Fibroblast of mammary gland (primary cell): Measurements from ENCODE around the gene EPB41L1.

ENCODE experiments used
- DNase-seq: peaks from one replicate; pipeline ENCODE4 v3.0.0-alpha.2; 2010; ENCODE audit warnings: low read depth
- H3K4me3 ChIP-seq: 2 replicates; pipeline ENCODE4 v1.5.1; 2011; ENCODE audit warnings: low read depth, mild to moderate bottlenecking, low read length, moderate library complexity; ENCODE audit not compliant: control insufficient read depth
- TF ChIP-seq, protein P1 (sequence below): conservative IDR thresholded peaks from 2 replicates; pipeline ENCODE4 v1.5.1; 2011; ENCODE audit warnings: low read depth, low read length, inconsistent platforms; ENCODE audit not compliant: control insufficient read depth, insufficient read depth

Gene EPB41L1

DNA sequence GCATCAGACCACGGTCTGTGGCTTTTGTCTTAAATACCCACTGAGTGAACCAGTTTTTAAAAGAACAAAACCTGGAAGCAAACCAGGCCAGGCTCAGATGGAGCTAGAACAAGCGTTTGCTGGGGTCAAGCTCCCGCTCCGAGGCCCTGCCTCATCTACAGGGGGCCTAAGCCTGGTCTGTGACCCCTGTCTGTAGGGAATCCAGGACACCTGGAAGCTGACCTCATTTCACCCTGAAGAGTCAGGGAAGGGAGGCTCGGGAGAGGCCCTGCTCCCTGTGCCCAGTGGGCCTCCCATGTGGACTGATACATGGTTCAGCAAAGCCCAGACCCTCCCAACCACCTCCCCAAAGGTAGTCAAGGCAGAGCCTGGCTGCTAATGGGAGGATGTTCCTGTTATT, 124.8 kb downstream of the EPB41L1 start:
- TF ChIP-seq, protein P1, sequence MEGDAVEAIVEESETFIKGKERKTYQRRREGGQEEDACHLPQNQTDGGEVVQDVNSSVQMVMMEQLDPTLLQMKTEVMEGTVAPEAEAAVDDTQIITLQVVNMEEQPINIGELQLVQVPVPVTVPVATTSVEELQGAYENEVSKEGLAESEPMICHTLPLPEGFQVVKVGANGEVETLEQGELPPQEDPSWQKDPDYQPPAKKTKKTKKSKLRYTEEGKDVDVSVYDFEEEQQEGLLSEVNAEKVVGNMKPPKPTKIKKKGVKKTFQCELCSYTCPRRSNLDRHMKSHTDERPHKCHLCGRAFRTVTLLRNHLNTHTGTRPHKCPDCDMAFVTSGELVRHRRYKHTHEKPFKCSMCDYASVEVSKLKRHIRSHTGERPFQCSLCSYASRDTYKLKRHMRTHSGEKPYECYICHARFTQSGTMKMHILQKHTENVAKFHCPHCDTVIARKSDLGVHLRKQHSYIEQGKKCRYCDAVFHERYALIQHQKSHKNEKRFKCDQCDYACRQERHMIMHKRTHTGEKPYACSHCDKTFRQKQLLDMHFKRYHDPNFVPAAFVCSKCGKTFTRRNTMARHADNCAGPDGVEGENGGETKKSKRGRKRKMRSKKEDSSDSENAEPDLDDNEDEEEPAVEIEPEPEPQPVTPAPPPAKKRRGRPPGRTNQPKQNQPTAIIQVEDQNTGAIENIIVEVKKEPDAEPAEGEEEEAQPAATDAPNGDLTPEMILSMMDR: no peak
- no peak for DNase-seq
- no peak overlapping the region for H3K4me3 ChIP-seq

DNA sequence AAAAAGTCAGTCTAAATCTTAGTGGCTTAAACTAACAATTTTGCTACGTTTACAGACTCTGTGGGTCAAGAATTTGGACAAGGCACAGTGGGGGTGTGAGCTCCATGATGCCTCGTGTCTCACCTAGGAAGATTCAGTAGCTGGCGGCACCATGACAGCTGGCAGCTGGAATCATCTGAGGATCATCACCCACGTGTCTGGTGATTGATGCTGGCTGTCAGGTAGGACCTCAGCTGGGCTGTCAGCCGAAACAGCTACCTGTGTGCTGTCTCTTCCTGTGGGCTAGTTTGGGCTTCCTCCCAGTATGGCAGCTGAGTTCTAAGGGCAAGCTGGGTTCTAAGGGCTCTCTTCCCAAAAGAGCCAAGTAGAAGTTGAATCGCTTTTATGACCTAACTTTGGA, 125.2 kb downstream of the EPB41L1 start:
- no peak for DNase-seq
- H3K4me3 ChIP-seq: no peak overlapping the region
- TF ChIP-seq, protein P1: no peak

DNA sequence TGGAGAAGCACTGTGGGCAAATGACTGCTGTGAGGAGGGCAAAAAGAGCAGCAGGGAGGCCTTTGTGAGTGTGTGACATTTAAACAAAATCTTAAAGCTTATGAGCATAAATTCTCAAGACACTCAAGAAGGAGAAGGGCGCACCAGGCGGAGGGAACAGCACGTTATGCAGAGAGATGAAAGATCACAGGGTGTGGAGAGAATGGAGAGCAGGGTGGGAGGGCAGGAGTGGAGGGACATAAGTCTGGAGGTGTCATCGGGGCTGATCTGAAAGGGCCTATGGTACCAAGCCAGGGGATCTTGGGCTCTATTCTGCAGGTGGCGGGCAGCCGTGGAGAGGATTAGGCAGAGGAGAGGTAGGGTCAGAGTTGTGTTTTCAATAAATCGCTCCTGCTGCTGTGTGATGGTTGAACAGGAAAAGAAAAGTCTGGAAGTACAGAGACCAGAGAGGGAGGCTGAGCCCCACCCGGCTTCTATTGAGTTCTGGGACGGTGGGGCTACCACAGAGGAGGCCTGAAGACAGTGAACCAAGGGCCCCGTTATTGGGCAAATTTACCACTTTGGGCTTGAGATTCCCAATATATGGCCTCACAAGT, 127.3 kb downstream of the EPB41L1 start:
- TF ChIP-seq, protein P1: no peak
- no peak for DNase-seq
- H3K4me3 ChIP-seq: no peak overlapping the region
